NCI-H2029 treated with DMSO at 0.1 percent for 48 hours (cell line): Measurements from ENCODE around the gene LAMB3.
A peak's percentile ranks its signal among the peaks of the same experiment; 100 is the strongest.

ENCODE experiments used
- DNase-seq: peaks from one replicate; lab custom pipeline; 2025; lab: John Stamatoyannopoulos, UW

LAMB3 gene

DNA sequence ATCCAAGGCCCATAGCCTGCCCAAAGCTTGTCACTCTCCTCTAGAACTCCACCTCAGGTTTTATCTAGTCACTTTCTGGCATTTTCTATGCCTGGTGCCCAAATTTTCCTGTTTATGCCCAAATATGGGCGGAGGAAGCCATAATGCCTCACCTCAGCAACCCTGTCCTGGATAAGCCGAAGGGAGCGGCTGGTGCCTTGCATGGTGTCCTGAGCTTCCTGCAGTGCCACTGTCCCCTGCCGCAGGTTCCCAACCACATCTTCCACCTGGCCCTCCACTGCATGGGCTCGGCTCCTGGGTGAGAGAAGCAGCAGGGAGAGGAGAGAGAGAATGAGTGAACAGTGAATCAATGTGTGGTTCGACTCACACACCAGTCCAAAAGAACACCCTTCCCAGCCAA, 34.5 kb downstream of the LAMB3 start:
- DNase-seq = no peak

DNA sequence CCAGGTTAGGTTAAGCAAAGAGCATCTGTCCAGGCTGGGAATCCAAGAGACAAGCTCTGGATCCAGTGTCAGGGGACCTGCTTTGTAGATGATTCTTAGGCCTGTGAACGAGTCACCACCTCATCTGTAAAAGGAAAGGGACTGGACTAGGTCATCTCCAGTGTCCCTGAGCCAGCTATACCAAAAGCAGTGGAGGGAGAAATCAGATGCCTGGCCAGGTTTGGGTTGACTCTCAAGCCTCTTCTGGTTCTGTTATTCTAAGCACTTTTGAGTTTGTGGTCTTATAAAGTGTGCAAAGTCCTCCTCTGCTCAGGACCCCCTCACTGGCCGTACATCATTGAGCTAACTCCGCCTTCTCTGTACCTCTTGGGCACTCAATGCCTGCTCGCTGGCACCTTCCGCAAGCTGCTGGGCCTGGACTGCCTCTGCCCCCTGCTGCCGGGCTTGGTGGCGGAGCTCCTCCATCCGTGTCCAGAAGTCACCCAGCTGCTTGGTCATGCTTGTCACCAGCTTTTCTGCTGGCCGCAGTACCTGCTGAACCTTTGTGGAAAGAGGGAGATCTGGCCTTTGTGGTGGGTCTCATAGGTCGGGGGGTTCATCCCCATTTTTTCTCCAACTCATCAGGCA, 35.1 kb downstream of the LAMB3 start:
- no peak for DNase-seq

DNA sequence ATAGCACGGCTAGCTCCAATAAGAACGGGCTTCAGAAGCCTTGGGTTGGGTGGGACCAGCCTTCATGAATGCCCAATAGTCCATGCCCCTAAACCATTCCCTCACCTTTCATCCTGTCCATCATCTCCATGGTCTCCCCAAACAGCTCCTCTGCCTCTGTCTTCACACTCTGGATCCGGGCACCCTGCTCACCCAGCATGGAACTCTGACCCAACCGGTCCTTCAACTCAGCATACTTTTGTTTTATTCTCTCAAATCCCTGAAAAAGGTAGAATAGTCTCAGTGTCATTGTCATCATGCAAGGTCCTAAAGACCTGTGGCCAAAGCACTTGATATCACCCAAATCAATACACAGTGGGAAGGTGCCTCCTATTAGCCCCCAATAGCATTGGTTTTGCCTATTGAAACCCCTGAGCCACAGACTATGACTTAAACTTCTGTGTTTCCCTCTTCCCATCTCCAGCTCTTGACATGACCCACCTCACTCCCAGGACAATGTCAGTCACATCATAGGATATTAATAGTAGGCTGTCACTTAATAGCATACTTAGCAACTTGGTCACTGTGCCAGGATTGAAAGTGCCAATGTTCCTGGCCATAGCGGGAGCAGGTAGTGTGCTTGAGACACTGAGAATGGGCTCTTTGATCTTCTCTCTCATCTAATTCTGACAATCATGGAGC, 35.7 kb downstream of the LAMB3 start:
- no peak for DNase-seq

DNA sequence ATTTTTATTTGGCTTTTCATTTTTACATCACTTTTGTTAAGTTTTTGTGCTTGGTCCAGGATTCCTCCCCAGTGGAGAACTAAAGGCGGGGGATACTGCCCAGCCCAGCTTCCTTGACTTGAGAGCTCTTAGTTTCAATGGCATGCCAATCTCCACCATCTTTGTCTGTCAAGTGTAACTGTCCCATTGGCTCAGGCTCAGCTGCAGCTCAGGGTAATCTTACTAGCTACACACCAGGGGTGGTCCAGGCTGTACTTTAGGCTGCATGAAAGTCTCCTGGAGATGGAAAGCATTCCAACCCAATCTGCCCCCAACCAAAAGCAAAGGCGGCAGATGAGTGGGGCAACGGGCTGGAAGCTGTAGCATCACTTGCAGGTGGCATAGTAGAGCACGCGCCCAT, 37.3 kb downstream of the LAMB3 start:
- no peak for DNase-seq

DNA sequence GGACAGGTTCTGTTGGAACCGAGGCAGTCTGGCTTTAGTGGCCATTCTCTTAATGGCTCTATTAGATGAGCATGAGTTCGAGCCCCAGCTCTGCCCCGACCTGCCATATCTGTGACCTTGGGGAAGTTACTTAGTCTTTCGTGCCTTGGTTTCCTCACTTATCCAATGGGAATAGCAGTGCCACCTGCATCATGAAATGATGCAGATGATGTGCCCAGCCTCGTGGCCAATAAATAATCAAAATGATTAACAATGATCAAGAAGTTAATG, 38.1 kb downstream of the LAMB3 start:
- DNase-seq = no peak

DNA sequence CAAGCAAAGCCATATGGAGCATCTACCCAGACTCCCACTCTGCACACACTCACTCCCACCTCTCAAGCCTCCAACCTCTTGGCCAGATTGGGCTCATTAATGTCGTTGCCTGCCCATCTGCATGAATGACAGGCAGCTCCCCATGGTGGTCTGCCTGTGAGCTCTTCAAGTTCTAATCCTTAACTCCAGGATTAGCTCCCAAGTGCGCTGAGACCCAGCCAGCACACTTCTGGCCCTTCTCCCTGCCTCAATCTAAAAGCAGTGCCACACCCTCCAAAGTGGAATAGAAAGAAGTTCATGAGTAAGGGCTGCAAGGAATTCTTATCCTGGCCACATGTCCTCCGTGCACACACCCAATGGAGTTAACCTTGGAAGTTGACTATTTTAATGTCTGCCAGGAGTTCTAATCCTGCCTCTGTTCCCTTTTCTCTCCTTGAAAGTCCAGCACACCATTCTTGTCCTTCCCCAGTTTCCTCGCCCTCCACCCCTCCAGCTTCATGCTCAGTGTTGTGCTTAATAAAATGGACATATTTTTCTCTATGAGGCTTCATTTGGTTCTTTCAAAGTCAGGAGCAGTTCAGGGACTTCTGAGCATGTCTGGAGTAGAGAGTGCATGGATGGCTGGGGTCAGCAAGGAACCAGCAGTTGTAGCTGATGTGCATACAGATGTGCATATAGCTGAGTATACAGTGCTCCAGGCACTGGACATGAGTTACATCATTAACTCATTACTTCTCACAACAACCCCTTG, 38.6 kb downstream of the LAMB3 start:
- no peak for DNase-seq

DNA sequence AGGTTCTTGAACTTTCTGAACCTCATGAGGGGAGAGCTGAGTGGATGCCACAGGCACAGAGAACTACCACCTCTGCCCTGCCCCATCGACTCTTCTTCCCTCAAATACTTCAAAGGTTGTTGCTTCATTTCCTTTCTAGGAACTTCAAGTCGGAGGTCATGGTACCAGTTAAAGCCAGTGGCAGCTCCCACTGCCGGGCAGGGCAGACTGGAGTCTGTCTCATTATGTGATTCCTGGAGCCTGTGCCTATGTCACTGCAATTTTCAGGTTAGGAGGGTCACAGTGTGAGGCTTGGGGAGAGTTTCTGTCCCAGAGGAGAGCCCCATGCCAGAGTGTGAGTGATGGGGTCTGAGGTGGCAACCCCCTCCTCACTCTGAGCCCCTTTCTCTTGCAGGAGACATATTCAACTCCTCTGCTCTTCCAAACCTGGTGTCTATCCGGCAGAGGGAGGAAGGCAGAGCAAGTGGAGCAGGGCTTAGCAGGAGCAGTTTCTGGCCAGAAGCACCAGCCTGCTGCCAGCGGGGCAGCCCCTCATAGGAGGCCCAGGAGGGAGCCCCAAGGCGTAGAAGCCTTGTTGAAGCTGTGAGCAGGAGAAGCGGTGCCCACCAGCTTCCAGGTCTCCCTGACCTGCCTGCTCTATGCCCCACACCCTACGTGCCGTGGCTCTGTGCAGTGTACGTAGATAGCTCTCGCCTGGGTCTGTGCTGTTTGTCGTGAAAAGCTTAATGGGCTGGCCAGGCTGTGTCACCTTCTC, 39.4 kb downstream of the LAMB3 start:
- DNase-seq = no peak

DNA sequence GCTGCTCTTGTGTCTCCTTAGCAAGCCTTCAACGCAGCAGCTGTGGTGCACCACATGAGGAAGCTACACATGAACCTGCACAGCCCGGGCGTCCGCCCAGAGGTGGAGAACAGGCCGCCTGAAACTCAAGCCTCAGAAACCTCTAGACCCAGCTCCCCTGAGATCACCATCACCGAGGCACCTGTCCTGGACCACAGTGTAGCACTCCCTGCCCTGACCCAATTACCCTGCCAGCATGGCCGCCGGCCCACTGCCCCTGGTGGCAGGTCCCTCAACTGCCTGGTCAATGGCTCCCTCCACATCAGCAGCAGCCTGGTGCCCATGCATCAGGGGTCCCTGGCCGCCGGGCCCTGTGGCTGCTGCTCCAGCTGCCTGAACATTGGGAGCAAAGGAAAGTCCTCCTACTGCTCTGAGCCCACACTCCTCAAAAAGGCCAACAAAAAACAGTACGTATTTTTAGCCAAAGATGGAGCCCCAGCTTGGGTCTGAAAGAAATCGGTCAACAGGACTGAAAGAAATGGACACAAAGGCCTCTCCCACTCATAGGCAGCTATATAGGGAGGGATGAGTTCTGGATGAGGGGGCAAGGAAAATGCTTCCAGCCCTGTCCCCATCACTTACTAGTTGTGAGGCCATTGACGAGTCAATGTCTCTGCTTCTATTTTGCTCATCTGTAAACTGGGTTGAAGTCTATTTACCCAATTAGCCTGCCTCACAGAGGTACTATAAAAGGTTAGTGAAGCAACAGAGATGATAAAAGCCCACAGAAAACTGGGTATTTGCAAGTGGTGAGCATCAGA, 40.3 kb downstream of the LAMB3 start:
- DNase-seq = no peak

DNA sequence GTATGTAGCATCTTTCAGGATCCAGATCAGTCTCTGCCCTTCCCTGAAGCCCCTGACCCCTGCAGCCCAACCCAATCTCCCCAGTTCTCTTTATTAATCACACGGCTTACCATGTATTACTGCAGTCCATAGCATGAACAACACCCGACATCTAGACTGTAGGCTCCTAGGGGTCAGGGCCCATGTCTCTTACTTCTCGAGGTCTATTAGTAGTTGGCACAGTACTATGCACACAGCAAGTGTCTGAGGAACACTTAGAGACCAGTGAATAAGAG, 41.7 kb downstream of the LAMB3 start:
- DNase-seq = no peak

DNA sequence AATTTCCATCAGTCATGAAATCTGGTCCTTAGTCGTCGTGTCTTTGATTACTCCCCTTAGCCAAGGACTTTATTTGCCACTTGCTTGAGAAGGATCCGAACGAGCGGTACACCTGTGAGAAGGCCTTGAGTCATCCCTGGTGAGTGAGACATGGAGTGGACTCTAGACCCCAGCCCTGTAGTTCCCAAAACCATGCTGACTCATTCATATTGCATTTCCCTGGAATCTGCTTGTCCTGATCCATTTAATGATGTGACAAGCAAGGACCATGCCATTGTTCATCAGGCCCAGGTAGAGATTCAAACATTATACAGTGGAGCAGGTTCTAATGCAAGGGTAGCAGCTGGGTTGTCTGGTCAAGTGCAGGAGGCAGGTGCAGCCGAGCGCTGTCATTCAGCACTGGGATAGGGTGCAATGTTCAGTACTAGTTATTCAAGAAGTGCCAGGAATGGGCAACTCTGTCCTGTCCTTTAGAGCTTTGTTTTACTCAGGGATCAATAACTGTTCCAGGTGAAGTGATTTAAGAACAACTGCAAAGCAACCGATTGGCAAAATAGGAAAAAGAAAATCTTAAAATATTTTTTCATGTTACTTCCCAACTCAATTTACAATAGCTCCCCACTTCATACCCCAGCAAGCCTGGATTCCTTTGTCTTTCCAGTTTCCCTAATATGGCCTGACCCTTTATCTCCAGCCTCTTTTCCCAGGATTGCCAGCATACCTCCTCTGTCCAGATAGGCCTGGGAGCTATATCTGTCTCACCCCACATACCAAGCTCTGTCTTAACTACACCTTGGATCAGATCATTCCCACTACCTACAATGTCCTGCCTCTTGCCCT, 42.2 kb downstream of the LAMB3 start:
- no peak for DNase-seq

DNA sequence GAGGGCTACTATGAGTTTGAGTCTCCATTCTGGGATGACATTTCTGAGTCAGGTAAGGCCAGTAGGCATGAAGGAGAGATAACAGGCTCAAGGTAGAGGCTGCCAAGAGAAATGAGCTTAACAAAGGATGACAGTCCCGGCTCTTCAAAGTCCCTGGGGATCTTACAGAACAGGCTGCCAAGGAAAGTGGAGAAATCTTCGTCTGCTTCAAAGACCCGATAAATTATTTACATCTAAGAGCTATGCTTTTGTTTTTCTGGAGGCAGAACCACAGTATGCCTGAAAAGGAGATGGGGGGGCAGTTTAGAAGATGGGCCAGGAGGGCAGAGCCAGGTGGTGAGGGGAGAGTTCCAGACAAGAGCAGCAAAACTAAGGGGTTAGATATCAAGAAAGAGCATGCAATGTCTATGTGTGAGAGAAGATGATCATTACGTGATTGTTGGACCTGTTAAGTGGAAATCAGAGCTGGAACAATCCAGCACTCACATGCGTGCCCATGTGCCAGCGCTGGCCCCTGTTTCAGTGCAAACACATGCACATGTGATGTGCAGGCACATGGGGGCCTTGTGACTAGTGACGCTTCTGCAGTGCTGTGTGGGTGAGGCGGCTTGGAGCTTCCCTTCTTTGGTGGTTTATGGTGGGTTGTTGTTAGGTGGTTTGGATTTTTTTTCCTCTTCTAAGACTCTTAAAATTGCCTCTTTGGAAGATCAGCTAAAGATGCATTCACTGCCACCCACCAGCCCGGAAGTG, 43.0 kb downstream of the LAMB3 start:
- no peak for DNase-seq

DNA sequence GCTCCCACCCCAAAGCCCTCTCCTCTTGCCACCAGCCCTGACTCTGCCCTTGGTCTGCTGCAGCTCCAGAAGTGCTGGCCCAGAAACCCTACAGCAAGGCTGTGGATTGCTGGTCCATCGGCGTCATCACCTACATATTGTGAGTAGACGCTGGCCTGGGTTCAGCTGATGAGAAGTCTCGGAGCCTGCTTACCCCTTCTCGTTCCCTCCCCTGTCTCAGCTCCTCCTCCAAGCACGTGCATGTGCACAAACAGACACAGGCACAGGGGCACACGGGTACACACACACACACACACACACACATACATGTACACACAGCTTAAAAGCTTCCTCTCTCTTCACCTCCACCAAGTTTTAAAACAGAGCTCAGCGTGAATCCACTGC, 44.4 kb downstream of the LAMB3 start:
- DNase-seq = no peak

DNA sequence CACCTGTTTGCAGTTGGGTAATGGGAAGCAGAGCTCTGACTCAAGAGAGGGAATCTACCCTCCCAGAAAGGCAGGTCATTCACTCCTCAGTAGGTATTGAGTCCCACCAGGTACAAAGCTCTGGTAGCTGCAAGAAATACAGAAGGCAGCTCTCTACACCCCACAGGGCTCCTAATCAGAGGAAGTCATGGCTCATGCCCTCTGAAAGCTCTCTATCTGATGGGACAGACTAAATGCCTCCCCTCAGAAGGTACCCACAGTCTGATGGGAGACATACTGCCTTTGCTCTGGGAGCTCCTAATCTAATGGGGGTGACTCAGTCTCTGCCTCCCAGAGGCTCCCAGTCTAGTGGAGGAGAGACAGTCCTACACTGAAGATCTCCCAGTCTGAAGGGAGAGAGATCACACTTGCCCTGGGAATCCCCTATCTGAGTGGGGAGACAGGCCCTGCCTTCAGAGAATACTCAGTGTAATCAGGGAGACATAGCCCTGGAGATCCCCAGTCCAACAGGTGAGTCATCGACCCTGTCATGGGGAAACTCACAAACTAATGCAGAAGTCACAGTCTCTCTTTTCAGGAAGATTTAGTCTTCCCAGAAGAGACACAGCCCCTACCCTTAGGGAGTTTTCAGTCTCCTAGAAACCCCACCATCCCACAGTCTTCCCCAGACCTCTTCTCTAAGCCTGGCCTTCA, 45.0 kb downstream of the LAMB3 start:
- no peak for DNase-seq

DNA sequence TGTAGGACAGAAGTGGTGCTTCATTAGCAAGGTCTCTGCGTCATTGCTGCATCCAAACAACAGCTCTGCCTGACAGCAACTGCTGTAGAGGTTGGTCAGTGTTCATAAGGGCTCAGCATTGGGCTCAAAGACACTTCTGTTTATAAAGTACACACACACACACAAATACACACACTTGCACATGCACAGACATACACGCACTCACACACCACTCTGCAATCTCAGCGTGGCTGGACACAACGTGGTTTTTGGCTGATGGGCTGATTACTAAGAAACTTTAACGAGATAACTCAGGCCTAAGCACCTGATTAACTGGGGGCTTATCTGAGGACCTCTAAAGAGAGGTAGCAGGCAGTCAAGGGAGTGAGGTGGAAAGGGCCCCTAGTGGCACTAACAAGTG, 48.3 kb downstream of the LAMB3 start:
- DNase-seq = no peak

DNA sequence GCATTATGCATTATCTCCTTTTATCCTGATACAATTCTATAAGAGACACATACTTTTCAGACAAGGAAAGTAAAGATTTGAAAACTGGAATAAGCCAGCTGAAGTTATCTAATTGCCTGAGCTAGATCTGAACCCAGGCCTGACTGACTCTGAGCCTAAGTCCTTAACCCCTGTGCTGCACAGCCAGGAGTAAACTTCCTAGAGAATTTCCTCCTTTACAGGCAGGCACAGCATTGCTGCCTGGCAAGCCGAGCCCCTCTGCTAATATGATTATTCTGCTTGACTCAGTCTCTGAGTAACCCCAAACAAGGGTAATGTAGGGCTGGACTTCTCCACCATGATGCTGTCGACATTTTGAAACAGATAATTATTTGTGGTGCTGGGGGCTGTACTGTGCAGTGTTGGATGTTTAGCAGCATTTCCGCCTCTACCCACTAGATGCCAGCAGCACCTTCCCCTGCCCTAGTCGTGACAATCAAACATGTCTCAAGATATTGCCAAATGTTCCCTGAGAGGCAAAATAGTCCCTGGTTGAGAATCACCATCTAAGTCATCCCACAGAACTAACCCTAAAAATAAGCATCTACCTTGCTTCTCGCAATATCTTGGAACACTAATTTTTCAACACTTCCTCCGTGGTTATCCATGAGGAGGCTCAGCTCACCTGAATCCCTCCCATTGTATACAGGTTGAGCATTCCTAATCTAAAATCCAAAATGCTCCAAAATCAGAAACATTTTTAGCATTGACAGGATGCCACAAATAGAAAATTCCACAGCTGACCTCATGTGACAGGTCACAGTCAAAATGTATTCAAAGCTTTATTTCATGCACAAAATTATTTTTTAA, 50.2 kb downstream of the LAMB3 start:
- DNase-seq = peak; percentile 14

DNA sequence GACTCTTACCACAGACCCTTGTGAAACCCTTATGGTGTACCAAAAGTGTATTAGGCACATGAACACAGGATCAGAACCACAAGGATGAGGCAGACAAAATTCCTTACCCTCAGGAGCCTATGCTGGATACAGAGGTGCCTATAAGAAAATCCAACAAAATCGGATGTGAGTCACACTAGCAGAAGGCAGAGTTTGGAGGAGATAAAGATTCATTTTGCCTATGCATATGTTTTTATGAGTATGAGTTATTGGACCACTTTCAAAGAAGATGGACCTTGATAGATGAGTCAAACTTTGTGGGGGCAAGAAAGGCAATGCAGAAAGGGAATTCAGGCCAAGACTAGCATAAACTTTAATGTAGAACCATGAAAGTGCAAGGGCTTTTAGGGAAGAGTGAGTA, 51.7 kb downstream of the LAMB3 start:
- no peak for DNase-seq

DNA sequence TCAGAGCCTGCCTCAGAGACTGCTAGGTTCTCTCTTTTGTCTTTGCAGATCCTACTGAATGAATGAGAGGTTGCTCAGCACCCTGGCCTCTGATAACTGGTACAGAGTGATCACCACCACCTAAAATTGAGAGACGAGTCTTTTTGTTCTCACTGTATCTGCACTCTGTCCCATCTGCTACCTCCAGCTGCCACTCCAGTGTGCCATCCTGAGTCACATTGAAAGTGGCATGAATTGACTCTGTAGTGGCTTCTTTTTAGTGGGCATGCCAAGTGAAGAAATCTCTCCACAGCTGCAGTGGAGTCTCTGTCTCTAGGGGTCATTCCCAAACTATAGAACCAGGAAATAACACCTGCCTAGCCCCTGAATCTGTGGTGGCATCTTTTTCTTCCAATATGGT, 54.0 kb downstream of the LAMB3 start:
- no peak for DNase-seq

DNA sequence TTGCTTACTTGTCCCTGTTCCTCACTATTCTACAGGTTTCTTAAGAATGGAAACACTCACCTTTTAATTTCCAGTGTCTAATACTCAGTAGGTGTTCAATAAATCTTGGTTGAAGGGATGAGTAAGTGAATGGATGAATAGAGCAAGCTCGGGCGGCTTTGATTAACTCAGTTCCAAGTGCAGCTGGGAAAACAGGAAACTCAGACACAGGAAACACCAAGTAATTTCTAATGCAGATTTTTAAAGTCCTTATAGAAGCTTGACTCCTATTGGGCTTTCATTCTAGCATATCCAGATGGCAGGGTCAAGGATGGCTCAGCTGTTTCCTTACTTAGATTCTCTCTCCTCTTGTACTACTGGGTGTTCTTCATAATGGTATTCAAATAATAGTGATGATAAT, 54.7 kb downstream of the LAMB3 start:
- no peak for DNase-seq

DNA sequence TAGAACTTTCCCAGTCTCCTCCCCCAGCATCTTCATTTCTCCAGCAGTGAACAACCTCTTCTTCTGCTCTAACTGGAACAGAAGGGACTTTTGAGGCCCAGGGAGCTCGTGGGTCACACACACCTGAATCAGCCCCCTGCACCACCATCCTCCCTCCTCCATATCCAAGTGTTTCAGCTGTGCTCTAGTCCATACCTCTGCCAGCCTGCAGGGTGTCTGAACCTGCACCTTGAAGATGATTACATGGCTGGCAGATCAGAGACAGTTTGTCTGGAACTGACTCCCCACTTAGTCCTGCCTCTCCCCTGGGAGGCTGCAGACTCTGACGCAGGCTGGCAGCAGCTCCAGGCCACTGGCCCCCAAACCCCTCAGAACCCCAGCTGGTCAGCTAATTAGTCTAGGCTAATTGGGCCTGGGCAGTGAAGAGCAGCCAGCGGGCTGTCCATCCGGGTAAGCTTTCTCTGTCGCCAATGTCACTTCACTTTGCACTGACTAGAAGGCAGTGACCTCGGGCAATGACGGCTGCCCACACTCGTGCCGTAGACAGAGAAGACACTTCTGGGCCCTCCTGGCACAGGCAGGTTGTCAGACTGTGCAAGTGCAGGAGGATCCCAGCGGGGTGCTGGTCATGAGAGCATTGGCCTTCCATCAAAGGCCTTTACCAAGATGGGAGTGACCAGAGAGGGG, 56.5 kb downstream of the LAMB3 start:
- DNase-seq = no peak
